CD8-positive, alpha-beta memory T cell (primary cell): ENCODE measurements around the gene TBX15. TPM values are rescaled to one million over a fixed set of nuclear protein-coding genes. Genes with fewer than 3 reads are reported as not detected.

ENCODE experiments used
- CTCF ChIA-PET: fragments of 350-600 bp; sonication (Branson Sonifier 250); formaldehyde crosslinking; loops from one replicate; lab custom pipeline; 2021; ENCODE audit warnings: antibody characterized with exemption; lab: Charles Lee
- POLR2A ChIA-PET: fragments of 350-600 bp; sonication (Branson Sonifier 250); formaldehyde crosslinking; loops from one replicate; lab custom pipeline; 2021; ENCODE audit warnings: antibody characterized with exemption; lab: Charles Lee
- DNase-seq, 5 donors: peaks; one replicate each; pipeline versions ENCODE4 v3.0.0 to v3.0.0-alpha.2; 2020 to 2022; ENCODE audit warnings: mixed read lengths in 1 of 5
- H3K27ac ChIP-seq: one replicate; pipeline ENCODE4 v1.7.0; 2013; ENCODE audit warnings: low read depth, mild to moderate bottlenecking, low read length, moderate library complexity
- H3K27me3 ChIP-seq: 2 replicates; pipeline ENCODE4 v1.7.0; 2013; ENCODE audit warnings: low read length, mild to moderate bottlenecking; ENCODE audit not compliant: insufficient read depth, poor library complexity, severe bottlenecking
- H3K36me3 ChIP-seq: 2 replicates; pipeline ENCODE4 v1.7.0; 2013; ENCODE audit warnings: mild to moderate bottlenecking, low read length, moderate library complexity; ENCODE audit not compliant: insufficient read depth
- H3K4me1 ChIP-seq: 2 replicates; pipeline ENCODE4 v1.7.0; 2013; ENCODE audit warnings: mild to moderate bottlenecking, low read length, moderate library complexity; ENCODE audit not compliant: insufficient read depth
- H3K4me3 ChIP-seq: 2 replicates; pipeline ENCODE4 v1.7.0; 2013; ENCODE audit warnings: mild to moderate bottlenecking, low read length
- H3K9me3 ChIP-seq: 2 replicates; pipeline ENCODE4 v1.7.0; 2013; ENCODE audit warnings: mild to moderate bottlenecking, low read length
- H3K27ac Mint-ChIP-seq, 8 donors: one replicate each; pipeline ENCODE4 v1.8.0; 2020 to 2021; ENCODE audit warnings: mixed read lengths in 8 of 8, mild to moderate bottlenecking in 6 of 8, inconsistent platforms in 3 of 8, moderate library complexity in 3 of 8
- H3K27me3 Mint-ChIP-seq, 2 donors: one replicate each; pipeline ENCODE4 v1.8.0; 2020 to 2021; ENCODE audit warnings: mixed read lengths in 2 of 2, mild to moderate bottlenecking in 1 of 2, moderate library complexity in 1 of 2
- H3K36me3 Mint-ChIP-seq, 3 donors: one replicate each; pipeline ENCODE4 v1.8.0; 2020 to 2021; ENCODE audit warnings: mixed read lengths in 3 of 3, inconsistent platforms in 1 of 3, mild to moderate bottlenecking in 1 of 3
- H3K4me1 Mint-ChIP-seq, 3 donors: one replicate each; pipeline ENCODE4 v1.8.0; 2020 to 2021; ENCODE audit warnings: mixed read lengths in 3 of 3, inconsistent platforms in 1 of 3, mild to moderate bottlenecking in 1 of 3
- H3K4me3 Mint-ChIP-seq, 7 donors: one replicate each; pipeline ENCODE4 v1.8.0; 2020 to 2021; ENCODE audit warnings: mixed read lengths in 7 of 7, mild to moderate bottlenecking in 6 of 7, moderate library complexity in 4 of 7, inconsistent platforms in 2 of 7
- H3K9me3 Mint-ChIP-seq, 5 donors: one replicate each; pipeline ENCODE4 v1.8.0; 2020 to 2022; ENCODE audit warnings: mixed read lengths in 5 of 5, mild to moderate bottlenecking in 3 of 5, moderate library complexity in 2 of 5, inconsistent platforms in 1 of 5
- polyA plus RNA-seq: library from polyadenylated mRNA; unstranded; fragments of 300-500 nt; fragmentation: Illumina TruSeq; gene quantifications from one replicate; pipeline ENCODE4 v1.2.3, GENCODE V29; 2021
- total RNA-seq, 2 experiments: library from RNA; stranded (reverse); gene quantifications; one replicate each; pipeline ENCODE4 v1.2.3, GENCODE V29; 2021

The TBX15 gene
- total RNA-seq (not detected), polyA plus RNA-seq (not detected)

- Histone ChIP-seq H3K4me3 (no peak within 1 kb of the TSS), H3K36me3 (no peaks in the 10 kb centered on the region), H3K4me1 (no peaks in the 10 kb centered on the region), H3K9me3 (no peaks in the 10 kb centered on the region), H3K27me3 (peaks cover 53% of the 10 kb centered on the region), H3K27ac (no peak within 1 kb of the TSS)
- H3K4me1 Mint-ChIP-seq, result peaks cover 18 to 23% (median 20%) of the 10 kb centered on the region in 3 donors
- no peak for DNase-seq
- peaks cover 0 to 47% (median 37%) of the 10 kb centered on the region in 5 donors for H3K9me3 Mint-ChIP-seq
- ChIA-PET POLR2A (no interaction called here), CTCF (no interaction called here)
- peak within 1 kb of the TSS in 5 of 7 donors; percentile 23 to 63 (median 50) for H3K4me3 Mint-ChIP-seq
- peaks cover 85 to 91% of the 10 kb centered on the region in 2 donors for H3K27me3 Mint-ChIP-seq
- peaks cover 0 to 9% (median 0%) of the 10 kb centered on the region in 3 donors for H3K36me3 Mint-ChIP-seq
- H3K27ac Mint-ChIP-seq, result no peak within 1 kb of the TSS
Measured at GRCh38 chr1:118988186-118989005, at the start of gene TBX15. Gene TBX15 (minus strand): TSS chr1:118988343. CDS start chr1:118987795, 548 bp downstream.

DNA sequence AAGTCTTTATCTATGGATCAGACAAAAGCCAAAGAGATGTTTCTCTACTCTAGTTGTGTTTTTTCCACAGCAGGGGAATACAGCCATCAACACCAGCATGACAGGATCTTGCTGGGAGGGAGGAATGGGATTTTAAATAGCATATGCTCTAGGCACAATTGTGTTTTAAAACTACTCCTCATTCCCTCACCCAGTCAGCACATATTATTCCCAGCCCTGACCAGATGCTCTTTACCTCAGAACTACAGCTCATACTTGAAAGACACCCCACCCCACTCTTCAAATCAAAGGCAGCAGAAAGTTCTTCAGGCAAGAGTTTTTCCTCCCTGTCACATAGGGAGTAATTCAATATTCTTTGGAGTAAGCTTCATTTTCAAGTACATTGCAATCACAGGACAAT lies 46.2 kb upstream of the TBX15 start:
- no peak overlapping the region for H3K27ac Mint-ChIP-seq
- POLR2A ChIA-PET, result no interaction called here
- no peaks in the 10 kb centered on the region for H3K4me1 ChIP-seq

DNA sequence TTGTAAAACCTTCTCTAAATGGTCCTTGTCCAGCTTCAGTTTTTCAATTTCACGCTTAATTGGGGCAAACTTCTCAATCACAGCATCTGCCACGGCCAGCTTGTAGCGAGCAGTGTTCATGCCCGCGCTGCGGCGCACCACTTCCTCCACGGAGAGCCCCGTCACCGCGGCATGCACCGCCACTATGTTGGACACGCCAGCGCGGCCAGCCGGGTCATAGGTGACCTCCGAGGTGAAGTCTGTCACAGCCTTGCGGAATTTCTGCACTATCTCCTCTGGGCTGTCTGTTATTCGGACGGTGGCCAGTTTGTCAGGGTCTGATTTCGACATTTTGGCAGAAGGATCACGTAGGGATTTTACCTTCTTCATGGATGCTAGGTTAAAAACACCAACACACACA lies 44.8 kb upstream of the TBX15 start:
- H3K36me3 ChIP-seq, result no peaks in the 10 kb centered on the region
- no peaks in the 10 kb centered on the region for H3K27me3 Mint-ChIP-seq
- H3K4me3 ChIP-seq, result no peak overlapping the region
- CTCF ChIA-PET, result no interaction called here
- H3K4me3 Mint-ChIP-seq, result no peak overlapping the region
- H3K27me3 ChIP-seq, result no peaks in the 10 kb centered on the region
- H3K36me3 Mint-ChIP-seq, result peaks cover 45 to 79% (median 61%) of the 10 kb centered on the region in 3 donors
- H3K27ac ChIP-seq, result no peak overlapping the region
- no peak overlapping the region for H3K27ac Mint-ChIP-seq
- H3K4me1 Mint-ChIP-seq, result no peaks in the 10 kb centered on the region
- H3K4me1 ChIP-seq, result no peaks in the 10 kb centered on the region
- H3K9me3 Mint-ChIP-seq, result peaks cover 0 to 4% (median 0%) of the 10 kb centered on the region in 5 donors
- no peaks in the 10 kb centered on the region for H3K9me3 ChIP-seq
- DNase-seq, result no peak
- POLR2A ChIA-PET, result no interaction called here

More for the DNA sequence above, 46.2 kb upstream of the TBX15 start:
- DNase-seq, result no peak
- H3K36me3 ChIP-seq, result no peaks in the 10 kb centered on the region
- Mint-ChIP-seq H3K36me3 (peaks cover 49 to 83% (median 65%) of the 10 kb centered on the region in 3 donors), H3K4me3 (no peak overlapping the region), H3K4me1 (no peaks in the 10 kb centered on the region), H3K27me3 (no peaks in the 10 kb centered on the region), H3K9me3 (peaks cover 0 to 4% (median 0%) of the 10 kb centered on the region in 5 donors)
- H3K27ac ChIP-seq, result no peak overlapping the region
- no peaks in the 10 kb centered on the region for H3K27me3 ChIP-seq
- CTCF ChIA-PET, result no interaction called here
- no peak overlapping the region for H3K4me3 ChIP-seq
- H3K9me3 ChIP-seq, result no peaks in the 10 kb centered on the region

GRCh38 chr1:119027759-119028158 lies 39.6 kb upstream of the TBX15 start:
- ChIA-PET CTCF (no interaction called here), POLR2A (no interaction called here)
- H3K27me3 ChIP-seq, result no peaks in the 10 kb centered on the region
- no peaks in the 10 kb centered on the region for H3K27me3 Mint-ChIP-seq
- no peaks in the 10 kb centered on the region for H3K4me1 ChIP-seq
- no peak overlapping the region for H3K4me3 Mint-ChIP-seq
- H3K27ac ChIP-seq, result no peak overlapping the region
- no peaks in the 10 kb centered on the region for H3K9me3 ChIP-seq
- peaks cover 5 to 18% (median 8%) of the 10 kb centered on the region in 5 donors for H3K9me3 Mint-ChIP-seq
- no peaks in the 10 kb centered on the region for H3K4me1 Mint-ChIP-seq
- no peak overlapping the region for H3K4me3 ChIP-seq
- no peak overlapping the region for H3K27ac Mint-ChIP-seq
- H3K36me3 Mint-ChIP-seq, result peaks cover 29 to 45% (median 37%) of the 10 kb centered on the region in 3 donors
- no peak for DNase-seq
- no peaks in the 10 kb centered on the region for H3K36me3 ChIP-seq

GRCh38 chr1:119026956-119027355 lies 38.8 kb upstream of the TBX15 start:
- Histone ChIP-seq H3K9me3 (no peaks in the 10 kb centered on the region), H3K4me3 (no peak overlapping the region), H3K27ac (no peak overlapping the region), H3K27me3 (no peaks in the 10 kb centered on the region), H3K4me1 (no peaks in the 10 kb centered on the region), H3K36me3 (no peaks in the 10 kb centered on the region)
- Mint-ChIP-seq H3K27ac (no peak overlapping the region), H3K4me1 (no peaks in the 10 kb centered on the region), H3K36me3 (peaks cover 26 to 40% (median 30%) of the 10 kb centered on the region in 3 donors), H3K27me3 (no peaks in the 10 kb centered on the region), H3K9me3 (peaks cover 5 to 18% (median 8%) of the 10 kb centered on the region in 5 donors), H3K4me3 (no peak overlapping the region)
- DNase-seq, result no peak
- ChIA-PET POLR2A (no interaction called here), CTCF (no interaction called here)

GRCh38 chr1:119015547-119015946 lies 27.4 kb upstream of the TBX15 start:
- no peaks in the 10 kb centered on the region for H3K9me3 ChIP-seq
- no peaks in the 10 kb centered on the region for H3K27me3 ChIP-seq
- Mint-ChIP-seq H3K36me3 (peaks cover 19 to 83% (median 26%) of the 10 kb centered on the region in 3 donors), H3K4me3 (no peak overlapping the region), H3K4me1 (no peaks in the 10 kb centered on the region), H3K27me3 (peaks cover 6 to 39% of the 10 kb centered on the region in 2 donors), H3K27ac (no peak overlapping the region), H3K9me3 (peaks cover 8 to 46% (median 37%) of the 10 kb centered on the region in 5 donors)
- no peak overlapping the region for H3K4me3 ChIP-seq
- no peak for DNase-seq
- H3K36me3 ChIP-seq, result no peaks in the 10 kb centered on the region
- ChIA-PET POLR2A (no interaction called here), CTCF (no interaction called here)
- no peaks in the 10 kb centered on the region for H3K4me1 ChIP-seq
- no peak overlapping the region for H3K27ac ChIP-seq

- POLR2A ChIA-PET, result no interaction called here
- H3K4me3 ChIP-seq, result no peak overlapping the region
Measured at GRCh38 chr1:119012383-119012782, 24.2 kb upstream of the TBX15 start.

GRCh38 chr1:119011706-119012105 lies 23.6 kb upstream of the TBX15 start:
- CTCF ChIA-PET, result no interaction called here
- Histone ChIP-seq H3K27me3 (peaks cover 13% of the 10 kb centered on the region), H3K27ac (no peak overlapping the region), H3K36me3 (no peaks in the 10 kb centered on the region), H3K4me3 (no peak overlapping the region), H3K4me1 (no peaks in the 10 kb centered on the region), H3K9me3 (no peaks in the 10 kb centered on the region)
- no peak overlapping the region for H3K27ac Mint-ChIP-seq
- H3K36me3 Mint-ChIP-seq, result peaks cover 1 to 57% (median 10%) of the 10 kb centered on the region in 3 donors
- peaks cover 6 to 11% (median 10%) of the 10 kb centered on the region in 3 donors for H3K4me1 Mint-ChIP-seq
- DNase-seq, result no peak
- POLR2A ChIA-PET, result no interaction called here
- peaks cover 9 to 50% (median 42%) of the 10 kb centered on the region in 5 donors for H3K9me3 Mint-ChIP-seq
- H3K4me3 Mint-ChIP-seq, result no peak overlapping the region
- H3K27me3 Mint-ChIP-seq, result peaks cover 22 to 68% of the 10 kb centered on the region in 2 donors

More at GRCh38 chr1:119012383-119012782, 24.2 kb upstream of the TBX15 start:
- Mint-ChIP-seq H3K4me3 (no peak overlapping the region), H3K27ac (peak overlapping the region in 1 of 8 donors; percentile 14), H3K4me1 (peaks cover 6 to 11% (median 10%) of the 10 kb centered on the region in 3 donors), H3K36me3 (peaks cover 1 to 60% (median 11%) of the 10 kb centered on the region in 3 donors), H3K9me3 (peaks cover 9 to 48% (median 40%) of the 10 kb centered on the region in 5 donors), H3K27me3 (peaks cover 19 to 65% of the 10 kb centered on the region in 2 donors)
- H3K27ac ChIP-seq, result no peak overlapping the region
- no peak for DNase-seq
- no peaks in the 10 kb centered on the region for H3K9me3 ChIP-seq
- CTCF ChIA-PET, result no interaction called here
- H3K4me1 ChIP-seq, result no peaks in the 10 kb centered on the region
- no peaks in the 10 kb centered on the region for H3K36me3 ChIP-seq
- peaks cover 13% of the 10 kb centered on the region for H3K27me3 ChIP-seq
